Muscle layer of duodenum (tissue), 2 donors: ENCODE results near the gene PRKCD.

Source experiments
- H3K27ac ChIP-seq: one replicate; pipeline ENCODE4 v1.7.0; 2013; ENCODE audit warnings: mild to moderate bottlenecking, low read length
- H3K27me3 ChIP-seq: one replicate; pipeline ENCODE4 v1.7.0; 2013; ENCODE audit warnings: low read depth, mild to moderate bottlenecking, control low read depth, low read length
- H3K36me3 ChIP-seq, 2 donors: one replicate each; pipeline ENCODE4 v1.7.0; 2013; ENCODE audit warnings: low read length in 2 of 2, control low read depth in 1 of 2, mild to moderate bottlenecking in 1 of 2; ENCODE audit not compliant: insufficient read depth in 2 of 2, control insufficient read depth in 1 of 2
- H3K4me1 ChIP-seq, 2 donors: one replicate each; pipeline ENCODE4 v1.7.0; 2013; ENCODE audit warnings: low read length in 2 of 2, mild to moderate bottlenecking in 2 of 2, control low read depth in 1 of 2, moderate library complexity in 1 of 2; ENCODE audit not compliant: insufficient read depth in 2 of 2, control insufficient read depth in 1 of 2
- H3K4me3 ChIP-seq, 2 donors: one replicate each; pipeline ENCODE4 v1.7.0; 2013; ENCODE audit warnings: low read length in 2 of 2, low read depth in 1 of 2, mild to moderate bottlenecking in 1 of 2
- H3K9me3 ChIP-seq, 2 donors: one replicate each; pipeline ENCODE4 v1.7.0; 2013; ENCODE audit warnings: low read length in 2 of 2, control low read depth in 1 of 2, mild to moderate bottlenecking in 1 of 2; ENCODE audit not compliant: control insufficient read depth in 1 of 2
- donor health status: healthy.

The PRKCD gene

GRCh38 chr3:53160061-53160659 lies 849 bp upstream of the PRKCD start:
- peaks cover 20 to 24% of the 10 kb centered on the region in 2 donors for H3K4me1 ChIP-seq
- H3K27ac ChIP-seq, result peak overlapping the region; percentile 46
- H3K4me3 ChIP-seq, result peak overlapping the region; percentile 56 to 78
- H3K27me3 ChIP-seq, result no peaks in the 10 kb centered on the region
- H3K36me3 ChIP-seq, result no peaks in the 10 kb centered on the region
- H3K9me3 ChIP-seq, result no peaks in the 10 kb centered on the region

- H3K27me3 ChIP-seq, result no peaks in the 10 kb centered on the region
- H3K9me3 ChIP-seq, result no peaks in the 10 kb centered on the region
- H3K36me3 ChIP-seq, result no peaks in the 10 kb centered on the region
- H3K4me3 ChIP-seq, result peak overlapping the region; percentile 64 to 78
- H3K27ac ChIP-seq, result peak overlapping the region; percentile 67
- peaks cover 27 to 28% of the 10 kb centered on the region in 2 donors for H3K4me1 ChIP-seq
Observed at GRCh38 chr3:53161450-53161819, 426 bp downstream of the PRKCD start.

GRCh38 chr3:53161820-53162671 lies 1.0 kb downstream of the PRKCD start:
- no peaks in the 10 kb centered on the region for H3K36me3 ChIP-seq
- H3K27ac ChIP-seq, result peak overlapping the region; percentile 58
- H3K4me3 ChIP-seq, result peak overlapping the region; percentile 64 to 78
- H3K4me1 ChIP-seq, result peaks cover 29 to 33% of the 10 kb centered on the region in 2 donors
- no peaks in the 10 kb centered on the region for H3K27me3 ChIP-seq
- H3K9me3 ChIP-seq, result no peaks in the 10 kb centered on the region

- Histone ChIP-seq H3K27me3 (no peaks in the 10 kb centered on the region), H3K36me3 (no peaks in the 10 kb centered on the region), H3K4me1 (peaks cover 32 to 36% of the 10 kb centered on the region in 2 donors), H3K9me3 (no peaks in the 10 kb centered on the region), H3K27ac (peak overlapping the region; percentile 58), H3K4me3 (peak overlapping the region; percentile 59 to 78)
Observed at GRCh38 chr3:53162672-53163443, 1.8 kb downstream of the PRKCD start.

GRCh38 chr3:53163444-53164387 lies 2.7 kb downstream of the PRKCD start:
- H3K4me1 ChIP-seq, result peaks cover 25 to 44% of the 10 kb centered on the region in 2 donors
- H3K36me3 ChIP-seq, result no peaks in the 10 kb centered on the region
- H3K4me3 ChIP-seq, result peak overlapping the region in 1 of 2 donors; percentile 59
- H3K9me3 ChIP-seq, result no peaks in the 10 kb centered on the region
- H3K27ac ChIP-seq, result no peak overlapping the region
- H3K27me3 ChIP-seq, result no peaks in the 10 kb centered on the region

- Histone ChIP-seq H3K27ac (no peak overlapping the region), H3K36me3 (no peaks in the 10 kb centered on the region), H3K27me3 (no peaks in the 10 kb centered on the region), H3K9me3 (no peaks in the 10 kb centered on the region), H3K4me1 (peaks cover 17 to 45% of the 10 kb centered on the region in 2 donors), H3K4me3 (no peak overlapping the region)
Observed at GRCh38 chr3:53164911-53165310, 3.9 kb downstream of the PRKCD start.

GRCh38 chr3:53166206-53166605 lies 5.2 kb downstream of the PRKCD start:
- H3K27me3 ChIP-seq, result no peaks in the 10 kb centered on the region
- H3K27ac ChIP-seq, result no peak overlapping the region
- H3K4me3 ChIP-seq, result no peak overlapping the region
- no peaks in the 10 kb centered on the region for H3K9me3 ChIP-seq
- H3K4me1 ChIP-seq, result peaks cover 15 to 41% of the 10 kb centered on the region in 2 donors
- no peaks in the 10 kb centered on the region for H3K36me3 ChIP-seq

- Histone ChIP-seq H3K27ac (no peak overlapping the region), H3K4me1 (peaks cover 17 to 41% of the 10 kb centered on the region in 2 donors), H3K4me3 (peak overlapping the region in 1 of 2 donors; percentile 19)
Observed at GRCh38 chr3:53166781-53167291, 5.8 kb downstream of the PRKCD start.

GRCh38 chr3:53167418-53168174 lies 6.6 kb downstream of the PRKCD start:
- peak overlapping the region in 1 of 2 donors; percentile 19 for H3K4me3 ChIP-seq

More at GRCh38 chr3:53166781-53167291, 5.8 kb downstream of the PRKCD start:
- Histone ChIP-seq H3K27me3 (no peaks in the 10 kb centered on the region), H3K36me3 (no peaks in the 10 kb centered on the region), H3K9me3 (no peaks in the 10 kb centered on the region)

More at GRCh38 chr3:53167418-53168174, 6.6 kb downstream of the PRKCD start:
- H3K4me1 ChIP-seq, result peaks cover 17 to 35% of the 10 kb centered on the region in 2 donors
- no peak overlapping the region for H3K27ac ChIP-seq
- H3K9me3 ChIP-seq, result no peaks in the 10 kb centered on the region
- no peaks in the 10 kb centered on the region for H3K36me3 ChIP-seq
- H3K27me3 ChIP-seq, result no peaks in the 10 kb centered on the region
